Neural progenitor cell (in vitro differentiated cells): ENCODE measurements around the gene STC2. TPM values are rescaled to one million over a fixed set of nuclear protein-coding genes. Genes with fewer than 3 reads are reported as not detected.
A peak's percentile ranks its signal among the peaks of the same experiment; 100 is the strongest.

Source experiments
- DNase-seq: peaks from one replicate; pipeline ENCODE4 v3.0.0-alpha.2; 2016; ENCODE audit warnings: low spot score
- H2AFZ ChIP-seq: fragments of 200-600 bp; sonication (generic); replicated peaks from 2 replicates; pipeline ENCODE4 v1.6.1; 2016; ENCODE audit warnings: antibody characterized with exemption
- H3F3A ChIP-seq: fragments of 200-600 bp; sonication (generic); 2 replicates; pipeline ENCODE4 v1.6.1; 2016; ENCODE audit warnings: antibody characterized with exemption, low read depth
- H3K27ac ChIP-seq: fragments of 200-600 bp; sonication (generic); 2 replicates; pipeline ENCODE4 v1.5.1; 2016; ENCODE audit warnings: mild to moderate bottlenecking
- H3K27me3 ChIP-seq: fragments of 200-600 bp; sonication (generic); 2 replicates; pipeline ENCODE4 v1.6.1; 2016; ENCODE audit warnings: mild to moderate bottlenecking, moderate library complexity
- H3K36me3 ChIP-seq: fragments of 200-600 bp; sonication (generic); 2 replicates; pipeline ENCODE4 v1.5.1; 2016
- H3K4me1 ChIP-seq: fragments of 200-600 bp; sonication (generic); 2 replicates; pipeline ENCODE4 v1.6.1; 2016; ENCODE audit warnings: mixed run types
- H3K4me2 ChIP-seq: fragments of 200-600 bp; sonication (generic); 2 replicates; pipeline ENCODE4 v1.6.1; 2016
- H3K4me3 ChIP-seq: fragments of 200-600 bp; sonication (generic); 2 replicates; pipeline ENCODE4 v1.5.1; 2016
- H3K79me2 ChIP-seq: fragments of 200-600 bp; sonication (generic); 2 replicates; pipeline ENCODE4 v1.6.1; 2016; ENCODE audit warnings: low read depth
- H3K9ac ChIP-seq: fragments of 200-600 bp; sonication (generic); 2 replicates; pipeline ENCODE4 v1.6.1; 2016
- H3K9me3 ChIP-seq: fragments of 200-600 bp; sonication (generic); 2 replicates; pipeline ENCODE4 v1.5.1; 2016; ENCODE audit warnings: low read depth
- H4K20me1 ChIP-seq: fragments of 200-600 bp; sonication (generic); 2 replicates; pipeline ENCODE4 v1.6.1; 2016; ENCODE audit warnings: low read depth
- H3K27ac Mint-ChIP-seq: 3 replicates; pipeline ENCODE4 v1.8.0; 2021; ENCODE audit warnings: mixed read lengths
- H3K27me3 Mint-ChIP-seq: 2 replicates; pipeline ENCODE4 v1.8.0; 2022; ENCODE audit warnings: low read depth, mild to moderate bottlenecking, inconsistent platforms, moderate library complexity, mixed read lengths; ENCODE audit not compliant: insufficient read depth
- H3K36me3 Mint-ChIP-seq: 3 replicates; pipeline ENCODE4 v1.8.0; 2021; ENCODE audit warnings: mixed read lengths
- H3K4me1 Mint-ChIP-seq: 3 replicates; pipeline ENCODE4 v1.8.0; 2021; ENCODE audit warnings: mixed read lengths
- H3K4me3 Mint-ChIP-seq: 3 replicates; pipeline ENCODE4 v1.8.0; 2021; ENCODE audit warnings: mild to moderate bottlenecking, moderate library complexity, mixed read lengths
- H3K9me3 Mint-ChIP-seq: 3 replicates; pipeline ENCODE4 v1.8.0; 2020; ENCODE audit warnings: mixed read lengths
- CTCF ChIP-seq: fragments of 200-600 bp; sonication (generic); IDR thresholded peaks from 2 replicates; pipeline ENCODE4 v1.5.1; 2017; ENCODE audit warnings: antibody characterized with exemption, mild to moderate bottlenecking
- EZH2 ChIP-seq: fragments of 200-600 bp; sonication (generic); IDR thresholded peaks from 2 replicates; pipeline ENCODE4 v1.6.1; 2017; ENCODE audit warnings: antibody characterized with exemption, mild to moderate bottlenecking, moderate library complexity
- EZH2phosphoT487 ChIP-seq: fragments of 200-600 bp; sonication (generic); IDR thresholded peaks from 2 replicates; pipeline ENCODE4 v1.6.1; 2017; ENCODE audit warnings: antibody characterized with exemption
- total RNA-seq: library from RNA; depleted of rRNA; stranded (reverse); fragments of >200 nt; gene quantifications from 2 replicates; pipeline ENCODE4 v1.2.3, GENCODE V29; 2015; ENCODE audit warnings: low replicate concordance

The STC2 gene
- total RNA-seq, 1 donor from 2014 or later, result 25.3 TPM

- Histone ChIP-seq H3K4me3 (no peak overlapping the region), H3K79me2 (no peaks in the 10 kb centered on the region), H3K27me3 (no peaks in the 10 kb centered on the region), H3K9me3 (no peaks in the 10 kb centered on the region), H3K9ac (no peak overlapping the region), H3F3A (peaks cover 44% of the 10 kb centered on the region), H2AFZ (no peak overlapping the region), H3K4me1 (peaks cover 61% of the 10 kb centered on the region), H4K20me1 (no peaks in the 10 kb centered on the region), H3K27ac (no peak overlapping the region), H3K36me3 (no peaks in the 10 kb centered on the region), H3K4me2 (peak overlapping the region; percentile 24)
- Mint-ChIP-seq H3K36me3 (no peaks in the 10 kb centered on the region), H3K27ac (peak overlapping the region; percentile 93), H3K4me1 (peaks cover 72% of the 10 kb centered on the region), H3K4me3 (peak overlapping the region; percentile 75), H3K27me3 (peaks cover 17% of the 10 kb centered on the region), H3K9me3 (no peaks in the 10 kb centered on the region)
- DNase-seq, result peak; percentile 30
- TF ChIP-seq EZH2 (no peak), CTCF (no peak), EZH2phosphoT487 (no peak)
Measured at GRCh38 chr5:173301695-173302545, 26.3 kb downstream of the STC2 start.

GRCh38 chr5:173300389-173301047 is 27.7 kb downstream of the STC2 start:
- Mint-ChIP-seq H3K27me3 (peaks cover 20% of the 10 kb centered on the region), H3K36me3 (no peaks in the 10 kb centered on the region), H3K27ac (peak overlapping the region; percentile 79)

GRCh38 chr5:173299820-173300219 is 28.4 kb downstream of the STC2 start:
- Histone ChIP-seq H3K4me3 (no peak overlapping the region), H3K27ac (no peak overlapping the region), H3K4me1 (peaks cover 65% of the 10 kb centered on the region), H3K9me3 (no peaks in the 10 kb centered on the region), H3K27me3 (no peaks in the 10 kb centered on the region), H3F3A (peaks cover 38% of the 10 kb centered on the region), H2AFZ (no peak overlapping the region), H3K9ac (no peak overlapping the region), H3K36me3 (no peaks in the 10 kb centered on the region), H4K20me1 (no peaks in the 10 kb centered on the region), H3K4me2 (no peak overlapping the region), H3K79me2 (no peaks in the 10 kb centered on the region)
- TF ChIP-seq EZH2phosphoT487, result no peak
- TF ChIP-seq CTCF, result no peak
- no peak for TF ChIP-seq EZH2
- no peak overlapping the region for H3K27ac Mint-ChIP-seq
- no peaks in the 10 kb centered on the region for H3K36me3 Mint-ChIP-seq
- peaks cover 21% of the 10 kb centered on the region for H3K27me3 Mint-ChIP-seq
- DNase-seq, result no peak
- peaks cover 73% of the 10 kb centered on the region for H3K4me1 Mint-ChIP-seq
- no peaks in the 10 kb centered on the region for H3K9me3 Mint-ChIP-seq
- no peak overlapping the region for H3K4me3 Mint-ChIP-seq

More at GRCh38 chr5:173300389-173301047, 27.7 kb downstream of the STC2 start:
- Histone ChIP-seq H3K9me3 (no peaks in the 10 kb centered on the region), H3K4me3 (no peak overlapping the region), H3F3A (peaks cover 44% of the 10 kb centered on the region), H4K20me1 (no peaks in the 10 kb centered on the region), H3K27me3 (no peaks in the 10 kb centered on the region), H3K4me1 (peaks cover 67% of the 10 kb centered on the region), H3K27ac (no peak overlapping the region), H3K9ac (no peak overlapping the region), H3K4me2 (no peak overlapping the region), H2AFZ (no peak overlapping the region), H3K79me2 (no peaks in the 10 kb centered on the region), H3K36me3 (no peaks in the 10 kb centered on the region)
- Mint-ChIP-seq H3K4me3 (no peak overlapping the region), H3K9me3 (no peaks in the 10 kb centered on the region), H3K4me1 (peaks cover 78% of the 10 kb centered on the region)
- no peak for DNase-seq
- TF ChIP-seq CTCF (no peak), EZH2phosphoT487 (no peak), EZH2 (no peak)
